T-helper 2 cell treated with Interferon-gamma antibody and Interleukin-4, amounts not matched to agents 5 μg/mL and 100 μg/mL, for 36 hours (primary cell): ENCODE measurements around the gene FKBP11.
"Not testable (repeated sequence)": the region's sequence is repeated elsewhere in the genome, so short reads cannot be mapped to it uniquely, and the experiment has no call there.

Experiments
- DNase-seq: peaks from one replicate; pipeline ENCODE4 v3.0.0; 2021; ENCODE audit warnings: low spot score
- H3K27ac Mint-ChIP-seq: one replicate; pipeline ENCODE4 v1.8.0; 2021; ENCODE audit warnings: mild to moderate bottlenecking, mixed read lengths
- H3K27me3 Mint-ChIP-seq: one replicate; pipeline ENCODE4 v1.8.0; 2021; ENCODE audit warnings: low read depth, mixed read lengths
- H3K36me3 Mint-ChIP-seq: one replicate; pipeline ENCODE4 v1.8.0; 2021; ENCODE audit warnings: low read depth, mixed read lengths
- H3K4me1 Mint-ChIP-seq: one replicate; pipeline ENCODE4 v1.8.0; 2021; ENCODE audit warnings: low read depth, mixed read lengths
- H3K4me3 Mint-ChIP-seq: one replicate; pipeline ENCODE4 v1.8.0; 2022; ENCODE audit warnings: mild to moderate bottlenecking, moderate library complexity, mixed read lengths
- H3K9me3 Mint-ChIP-seq: one replicate; pipeline ENCODE4 v1.8.0; 2021; ENCODE audit warnings: mixed read lengths

FKBP11 gene

DNA sequence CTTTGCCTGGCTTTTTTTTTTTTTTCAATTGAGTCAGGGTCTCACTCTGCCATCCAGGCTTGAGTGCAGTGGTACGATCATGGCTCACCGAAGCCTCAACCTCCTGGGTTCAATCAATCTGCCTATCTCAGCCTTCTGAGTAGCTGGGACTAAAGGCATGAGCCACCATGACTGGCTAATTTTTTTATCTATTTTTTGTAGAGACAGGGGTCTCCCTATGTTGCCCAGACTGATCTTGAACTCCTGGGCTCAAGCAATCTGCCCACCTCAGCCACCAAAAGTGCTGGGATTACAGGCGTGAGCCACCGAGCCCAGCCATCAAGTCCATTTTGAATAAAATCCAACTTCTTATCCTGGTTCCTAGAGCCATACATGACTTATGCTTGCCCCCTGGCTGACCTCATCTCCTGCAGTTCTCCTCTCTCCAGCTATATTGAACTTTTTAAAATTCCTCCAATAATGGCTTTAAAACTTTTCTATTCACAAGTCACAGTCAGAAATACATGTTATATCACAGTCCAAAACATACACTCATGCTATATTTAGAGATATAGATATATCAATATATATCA is 49.3 kb downstream of the FKBP11 start:
- Mint-ChIP-seq H3K9me3 (no peaks in the 10 kb centered on the region), H3K4me3 (no peak overlapping the region), H3K27me3 (peaks cover 18% of the 10 kb centered on the region), H3K36me3 (no peaks in the 10 kb centered on the region), H3K27ac (no peak overlapping the region), H3K4me1 (no peaks in the 10 kb centered on the region)
- no peak for DNase-seq

DNA sequence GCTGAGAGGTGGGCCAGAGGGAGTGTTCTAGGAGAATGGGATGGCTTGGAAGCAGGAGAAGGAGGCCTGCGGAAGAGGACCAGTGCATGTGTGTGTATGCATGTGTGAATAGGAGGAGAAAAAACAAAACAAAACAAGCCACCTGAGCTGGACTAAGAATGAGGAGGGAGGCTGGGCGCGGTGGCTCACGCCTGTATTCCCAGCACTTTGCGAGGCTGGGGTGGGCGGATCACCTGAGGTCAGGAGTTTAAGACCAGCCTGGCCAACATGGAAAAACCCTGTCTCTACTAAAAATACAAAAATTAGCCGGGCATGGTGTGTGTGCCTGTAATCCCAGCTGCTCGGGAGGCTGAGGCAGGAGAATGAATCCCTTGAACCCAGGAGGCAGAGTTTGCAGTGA is 51.8 kb downstream of the FKBP11 start:
- H3K27me3 Mint-ChIP-seq, H3K4me3 Mint-ChIP-seq, H3K27ac Mint-ChIP-seq, DNase-seq, H3K36me3 Mint-ChIP-seq, H3K4me1 Mint-ChIP-seq, H3K9me3 Mint-ChIP-seq: not testable (repeated sequence)

DNA sequence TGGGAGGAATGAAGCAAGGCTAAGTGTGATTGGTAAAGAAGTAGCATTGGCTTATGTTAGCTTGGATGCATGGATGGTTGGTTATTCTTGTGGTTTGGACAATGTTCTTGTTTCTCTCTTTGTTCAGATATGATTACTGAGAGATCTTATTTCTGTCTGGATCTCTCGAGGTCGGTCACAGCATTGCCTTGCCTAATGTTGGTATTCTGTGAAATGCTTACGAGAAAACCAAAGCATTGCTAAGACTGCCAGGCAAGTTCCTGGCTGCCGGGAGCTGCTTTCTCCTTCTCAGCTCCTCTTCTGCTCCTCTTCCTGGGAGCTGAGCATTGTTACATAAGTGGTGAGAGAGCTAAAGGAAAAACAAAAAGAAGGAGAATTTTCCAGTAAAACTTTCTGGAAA is 52.2 kb downstream of the FKBP11 start:
- Mint-ChIP-seq H3K9me3 (no peaks in the 10 kb centered on the region), H3K27me3 (peaks cover 6% of the 10 kb centered on the region), H3K27ac (no peak overlapping the region), H3K36me3 (no peaks in the 10 kb centered on the region), H3K4me1 (no peaks in the 10 kb centered on the region), H3K4me3 (no peak overlapping the region)
- no peak for DNase-seq
